CD8-positive, alpha-beta memory T cell (primary cell): Measurements from ENCODE around the gene SLC2A6. TPM values are rescaled to one million over a fixed set of nuclear protein-coding genes. Genes with fewer than 3 reads are reported as not detected.
A peak's percentile ranks its signal among the peaks of the same experiment; 100 is the strongest.

Experiments used
- CTCF ChIA-PET: fragments of 350-600 bp; sonication (Branson Sonifier 250); formaldehyde crosslinking; loops from one replicate; lab custom pipeline; 2021; ENCODE audit warnings: antibody characterized with exemption; lab: Charles Lee
- POLR2A ChIA-PET: fragments of 350-600 bp; sonication (Branson Sonifier 250); formaldehyde crosslinking; loops from one replicate; lab custom pipeline; 2021; ENCODE audit warnings: antibody characterized with exemption; lab: Charles Lee
- DNase-seq, 5 donors: peaks; one replicate each; pipeline versions ENCODE4 v3.0.0 to v3.0.0-alpha.2; 2020 to 2022; ENCODE audit warnings: mixed read lengths in 1 of 5
- H3K27ac ChIP-seq: one replicate; pipeline ENCODE4 v1.7.0; 2013; ENCODE audit warnings: low read depth, mild to moderate bottlenecking, low read length, moderate library complexity
- H3K27me3 ChIP-seq: 2 replicates; pipeline ENCODE4 v1.7.0; 2013; ENCODE audit warnings: low read length, mild to moderate bottlenecking; ENCODE audit not compliant: insufficient read depth, poor library complexity, severe bottlenecking
- H3K36me3 ChIP-seq: 2 replicates; pipeline ENCODE4 v1.7.0; 2013; ENCODE audit warnings: mild to moderate bottlenecking, low read length, moderate library complexity; ENCODE audit not compliant: insufficient read depth
- H3K4me1 ChIP-seq: 2 replicates; pipeline ENCODE4 v1.7.0; 2013; ENCODE audit warnings: mild to moderate bottlenecking, low read length, moderate library complexity; ENCODE audit not compliant: insufficient read depth
- H3K4me3 ChIP-seq: 2 replicates; pipeline ENCODE4 v1.7.0; 2013; ENCODE audit warnings: mild to moderate bottlenecking, low read length
- H3K9me3 ChIP-seq: 2 replicates; pipeline ENCODE4 v1.7.0; 2013; ENCODE audit warnings: mild to moderate bottlenecking, low read length
- H3K27ac Mint-ChIP-seq, 8 donors: one replicate each; pipeline ENCODE4 v1.8.0; 2020 to 2021; ENCODE audit warnings: mixed read lengths in 8 of 8, mild to moderate bottlenecking in 6 of 8, inconsistent platforms in 3 of 8, moderate library complexity in 3 of 8
- H3K27me3 Mint-ChIP-seq, 2 donors: one replicate each; pipeline ENCODE4 v1.8.0; 2020 to 2021; ENCODE audit warnings: mixed read lengths in 2 of 2, mild to moderate bottlenecking in 1 of 2, moderate library complexity in 1 of 2
- H3K36me3 Mint-ChIP-seq, 3 donors: one replicate each; pipeline ENCODE4 v1.8.0; 2020 to 2021; ENCODE audit warnings: mixed read lengths in 3 of 3, inconsistent platforms in 1 of 3, mild to moderate bottlenecking in 1 of 3
- H3K4me1 Mint-ChIP-seq, 3 donors: one replicate each; pipeline ENCODE4 v1.8.0; 2020 to 2021; ENCODE audit warnings: mixed read lengths in 3 of 3, inconsistent platforms in 1 of 3, mild to moderate bottlenecking in 1 of 3
- H3K4me3 Mint-ChIP-seq, 7 donors: one replicate each; pipeline ENCODE4 v1.8.0; 2020 to 2021; ENCODE audit warnings: mixed read lengths in 7 of 7, mild to moderate bottlenecking in 6 of 7, moderate library complexity in 4 of 7, inconsistent platforms in 2 of 7
- H3K9me3 Mint-ChIP-seq, 5 donors: one replicate each; pipeline ENCODE4 v1.8.0; 2020 to 2022; ENCODE audit warnings: mixed read lengths in 5 of 5, mild to moderate bottlenecking in 3 of 5, moderate library complexity in 2 of 5, inconsistent platforms in 1 of 5
- polyA plus RNA-seq: library from polyadenylated mRNA; unstranded; fragments of 300-500 nt; fragmentation: Illumina TruSeq; gene quantifications from one replicate; pipeline ENCODE4 v1.2.3, GENCODE V29; 2021
- total RNA-seq, 2 experiments: library from RNA; stranded (reverse); gene quantifications; one replicate each; pipeline ENCODE4 v1.2.3, GENCODE V29; 2021

SLC2A6 gene
- total and polyA plus RNA-seq, 3 experiments from 2014 or later, result 4.0 to 16.3 (median 15.5) TPM

DNA sequence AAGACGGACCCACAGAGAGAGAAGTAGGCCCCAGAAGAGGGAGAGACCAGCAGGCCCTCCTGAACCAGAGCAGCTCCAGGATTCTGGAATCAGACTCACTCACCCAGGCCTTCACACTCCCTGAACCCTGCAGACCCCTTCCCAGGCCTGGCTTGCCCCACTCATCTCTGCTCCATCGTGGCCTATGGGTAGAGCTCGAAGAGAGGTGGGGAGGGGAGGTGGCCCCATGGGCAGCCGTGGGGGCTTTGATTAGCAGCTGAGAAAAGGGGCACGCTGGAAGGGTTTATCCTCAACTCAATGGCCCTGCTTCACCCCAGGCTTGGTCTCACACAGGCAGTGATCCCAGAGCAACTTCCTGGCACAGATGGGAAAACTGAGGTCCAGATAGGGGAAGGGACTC lies 45.2 kb upstream of the SLC2A6 start:
- ChIA-PET POLR2A (no interaction called here), CTCF (no interaction called here)
- Histone ChIP-seq H3K4me3 (no peak overlapping the region), H3K4me1 (no peaks in the 10 kb centered on the region), H3K9me3 (no peaks in the 10 kb centered on the region), H3K27me3 (no peaks in the 10 kb centered on the region), H3K36me3 (no peaks in the 10 kb centered on the region), H3K27ac (no peak overlapping the region)
- H3K9me3 Mint-ChIP-seq, result no peaks in the 10 kb centered on the region
- no peak overlapping the region for H3K4me3 Mint-ChIP-seq
- H3K27ac Mint-ChIP-seq, result no peak overlapping the region
- no peaks in the 10 kb centered on the region for H3K36me3 Mint-ChIP-seq
- DNase-seq, result no peak
- no peaks in the 10 kb centered on the region for H3K4me1 Mint-ChIP-seq
- H3K27me3 Mint-ChIP-seq, result peaks cover 1 to 14% of the 10 kb centered on the region in 2 donors

DNA sequence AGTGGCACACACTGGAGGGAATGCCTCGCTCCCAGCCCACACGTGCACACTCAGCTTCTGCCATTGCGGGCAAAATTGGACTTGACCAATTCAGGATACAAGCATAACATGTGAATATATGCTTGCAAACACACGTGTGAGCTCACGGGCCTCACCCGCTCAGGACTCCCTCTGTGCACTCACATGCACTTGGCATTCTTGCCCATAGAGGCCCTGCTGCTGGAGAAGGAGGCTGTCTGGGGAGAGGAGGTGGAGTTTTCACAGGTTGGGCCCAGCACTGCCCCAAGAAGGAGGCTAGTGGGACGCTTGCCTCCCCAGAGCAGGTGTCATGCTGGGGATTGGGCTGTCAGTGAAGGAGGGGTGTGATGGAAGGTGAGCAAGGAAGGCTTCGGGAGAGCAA lies 44.2 kb upstream of the SLC2A6 start:
- Histone ChIP-seq H3K36me3 (no peaks in the 10 kb centered on the region), H3K4me1 (no peaks in the 10 kb centered on the region), H3K4me3 (no peak overlapping the region), H3K27ac (no peak overlapping the region), H3K27me3 (no peaks in the 10 kb centered on the region), H3K9me3 (no peaks in the 10 kb centered on the region)
- ChIA-PET CTCF (no interaction called here), POLR2A (no interaction called here)
- no peak for DNase-seq
- Mint-ChIP-seq H3K36me3 (no peaks in the 10 kb centered on the region), H3K4me1 (no peaks in the 10 kb centered on the region), H3K9me3 (no peaks in the 10 kb centered on the region), H3K27ac (no peak overlapping the region), H3K27me3 (peaks cover 3 to 19% of the 10 kb centered on the region in 2 donors), H3K4me3 (no peak overlapping the region)

DNA sequence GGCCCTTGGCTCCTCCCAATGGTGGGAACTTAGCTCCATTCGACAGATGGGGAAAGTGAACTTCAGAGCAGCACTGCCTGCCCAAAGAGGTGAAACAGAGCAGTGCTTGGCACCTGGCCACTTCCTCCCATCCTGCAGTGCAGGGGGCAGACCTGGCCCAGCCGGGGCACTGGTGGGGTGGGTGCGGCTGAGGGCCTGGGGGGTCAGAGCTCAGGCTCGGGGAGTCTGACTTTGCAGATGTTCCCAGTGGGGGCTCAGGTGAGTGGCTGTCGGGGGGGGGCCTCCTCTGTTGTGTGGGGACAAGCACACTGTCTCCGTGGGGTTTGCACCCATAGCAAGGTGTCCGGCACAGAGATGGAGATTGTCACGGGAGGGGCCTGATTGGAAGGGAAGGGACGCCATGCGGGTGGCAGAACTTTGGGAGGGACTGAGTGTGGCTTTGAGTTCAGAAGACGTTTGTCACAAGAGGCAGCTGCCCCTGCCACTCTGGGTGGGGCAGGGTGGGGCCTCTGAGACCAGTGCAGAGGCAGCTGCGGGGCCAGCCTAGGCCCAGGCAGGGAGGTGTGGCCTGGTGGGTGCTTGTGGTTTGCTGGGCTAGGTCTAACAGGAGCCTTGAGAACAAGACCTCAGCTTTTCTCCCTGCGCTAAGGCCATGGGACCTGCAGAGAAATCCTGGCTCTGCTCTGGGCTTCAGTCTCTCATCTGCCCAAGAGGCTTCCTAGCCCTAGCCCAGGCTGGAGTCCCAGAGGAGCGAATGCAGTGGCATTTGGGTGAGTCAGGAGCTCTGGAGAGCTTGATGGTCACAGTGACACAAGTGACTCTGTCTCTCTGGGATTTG lies 43.4 kb upstream of the SLC2A6 start:
- peaks cover 3 to 17% of the 10 kb centered on the region in 2 donors for H3K27me3 Mint-ChIP-seq
- H3K4me3 Mint-ChIP-seq, result no peak overlapping the region
- Histone ChIP-seq H3K27me3 (no peaks in the 10 kb centered on the region), H3K36me3 (no peaks in the 10 kb centered on the region), H3K4me1 (no peaks in the 10 kb centered on the region), H3K4me3 (no peak overlapping the region), H3K27ac (no peak overlapping the region), H3K9me3 (no peaks in the 10 kb centered on the region)
- POLR2A ChIA-PET, result no interaction called here
- H3K4me1 Mint-ChIP-seq, result no peaks in the 10 kb centered on the region
- H3K9me3 Mint-ChIP-seq, result no peaks in the 10 kb centered on the region
- CTCF ChIA-PET, result no interaction called here
- no peaks in the 10 kb centered on the region for H3K36me3 Mint-ChIP-seq
- DNase-seq, result no peak
- no peak overlapping the region for H3K27ac Mint-ChIP-seq

DNA sequence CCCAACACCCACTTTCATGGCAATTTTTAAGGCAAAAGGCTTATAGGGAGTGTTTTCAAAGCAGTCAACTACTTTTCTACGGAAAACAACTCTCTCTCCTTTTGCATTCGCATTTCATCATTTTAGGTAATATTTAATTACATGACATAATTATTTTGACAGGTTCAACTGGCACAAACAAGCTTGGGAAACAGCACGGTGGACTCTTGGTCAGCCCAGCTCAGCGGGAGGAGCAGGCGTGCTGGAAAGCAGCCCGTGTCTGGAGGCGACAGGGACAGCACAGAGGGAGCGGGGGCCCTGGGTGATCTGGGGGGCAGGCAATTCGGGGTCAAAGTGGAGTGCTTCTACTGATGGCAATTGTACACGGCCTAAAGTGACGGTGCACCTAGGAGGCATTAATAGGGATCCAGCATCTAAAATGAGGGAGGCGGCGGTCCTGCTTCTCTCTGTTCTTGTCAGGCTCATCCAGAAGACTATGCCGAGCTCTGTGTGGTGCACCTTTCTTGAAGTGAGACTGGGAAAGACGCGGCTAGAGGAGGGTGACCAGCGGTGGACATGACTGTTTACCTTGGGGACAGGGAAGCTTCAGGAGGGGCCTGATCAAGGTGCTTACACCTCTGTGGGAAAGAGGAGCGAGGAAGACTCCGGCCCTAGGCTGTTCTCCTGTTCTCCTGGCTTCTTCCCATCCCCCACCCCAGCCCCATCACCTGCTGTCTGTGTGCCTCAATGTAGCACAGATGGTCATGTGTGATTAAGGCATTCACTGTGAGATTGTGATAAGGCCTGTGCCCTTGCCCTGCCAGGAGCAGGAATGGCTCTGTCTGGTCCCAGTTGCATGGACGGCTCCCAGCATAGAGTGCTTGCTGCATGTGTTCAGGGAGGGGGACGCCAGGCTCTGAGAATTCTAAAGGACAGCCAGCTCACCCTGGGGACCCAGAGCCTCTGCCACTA lies 42.5 kb upstream of the SLC2A6 start:
- no peaks in the 10 kb centered on the region for H3K36me3 Mint-ChIP-seq

DNA sequence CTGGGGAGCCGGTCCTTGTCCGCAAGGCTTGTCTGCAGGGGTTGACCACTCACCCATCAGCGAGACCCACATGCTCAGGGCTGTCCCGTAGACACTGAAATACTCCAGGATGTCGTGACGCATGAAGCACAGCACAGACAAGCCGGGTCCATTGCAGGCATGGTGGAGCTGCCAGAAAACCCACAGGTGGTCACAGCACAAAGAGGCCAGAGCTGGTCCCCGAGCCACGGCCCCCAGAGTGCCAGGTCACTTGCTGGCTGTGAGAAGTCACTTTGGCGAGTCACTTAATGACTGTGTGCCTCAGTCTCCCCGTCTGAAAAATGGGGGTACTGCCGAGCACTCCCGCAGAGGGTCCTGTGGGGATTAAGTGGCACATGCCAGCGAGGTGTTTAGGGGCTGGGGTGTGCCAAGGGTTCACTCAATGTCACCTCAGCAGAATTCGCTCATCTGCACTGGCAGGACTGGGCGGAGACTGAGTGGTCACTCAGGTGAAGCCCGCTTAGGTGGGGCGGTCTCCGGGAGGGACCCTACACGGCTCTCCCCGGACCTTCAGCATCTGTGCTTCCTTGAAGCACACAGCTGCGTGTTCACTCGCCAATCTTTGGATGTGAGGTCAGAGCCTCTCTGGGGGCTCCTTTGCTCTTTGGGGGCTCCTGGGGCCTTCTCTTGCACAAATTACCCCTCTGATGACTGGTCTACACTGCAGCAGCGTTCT lies 41.4 kb upstream of the SLC2A6 start:
- Mint-ChIP-seq H3K9me3 (no peaks in the 10 kb centered on the region), H3K4me1 (no peaks in the 10 kb centered on the region), H3K36me3 (no peaks in the 10 kb centered on the region), H3K4me3 (no peak overlapping the region), H3K27ac (no peak overlapping the region), H3K27me3 (peaks cover 5 to 13% of the 10 kb centered on the region in 2 donors)
- no peak for DNase-seq
- Histone ChIP-seq H3K4me3 (no peak overlapping the region), H3K9me3 (no peaks in the 10 kb centered on the region), H3K27me3 (no peaks in the 10 kb centered on the region), H3K36me3 (no peaks in the 10 kb centered on the region), H3K27ac (no peak overlapping the region), H3K4me1 (no peaks in the 10 kb centered on the region)
- ChIA-PET POLR2A (no interaction called here), CTCF (interaction anchor here (1.2 kb wide), 1 partner anchor 9 kb away, joined by 4 read pairs; no protein-coding TSS in a partner anchor)

More for the DNA sequence above, 42.5 kb upstream of the SLC2A6 start:
- H3K27ac ChIP-seq, result no peak overlapping the region
- CTCF ChIA-PET, result no interaction called here
- H3K4me3 ChIP-seq, result no peak overlapping the region
- peak overlapping the region in 1 of 8 donors; percentile 92 for H3K27ac Mint-ChIP-seq
- H3K27me3 Mint-ChIP-seq, result peaks cover 5 to 12% of the 10 kb centered on the region in 2 donors
- H3K4me3 Mint-ChIP-seq, result no peak overlapping the region
- no peak for DNase-seq
- no peaks in the 10 kb centered on the region for H3K9me3 ChIP-seq
- no peaks in the 10 kb centered on the region for H3K4me1 ChIP-seq
- no peaks in the 10 kb centered on the region for H3K36me3 ChIP-seq
- H3K9me3 Mint-ChIP-seq, result no peaks in the 10 kb centered on the region
- no peaks in the 10 kb centered on the region for H3K4me1 Mint-ChIP-seq
- no peaks in the 10 kb centered on the region for H3K27me3 ChIP-seq
- POLR2A ChIA-PET, result no interaction called here

DNA sequence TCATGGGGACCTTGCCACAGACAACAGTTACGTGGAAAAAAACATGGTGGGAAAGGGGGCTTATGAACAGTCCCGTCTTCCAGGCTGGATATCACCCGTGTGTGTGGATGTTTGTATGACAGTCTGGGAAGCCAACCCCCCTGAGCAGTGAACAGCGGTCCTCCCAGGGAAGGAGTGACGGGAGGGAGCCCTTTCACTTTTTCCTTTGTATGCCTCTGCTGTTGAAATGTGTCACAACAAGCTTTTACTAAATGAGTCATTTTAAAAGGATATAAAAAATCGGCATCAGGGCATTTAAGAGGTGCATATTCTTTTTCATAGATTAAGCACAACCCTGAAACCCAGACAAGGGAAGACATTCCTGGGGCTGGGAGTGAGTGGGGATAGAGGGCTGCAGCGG lies 40.8 kb upstream of the SLC2A6 start:
- ChIA-PET POLR2A (no interaction called here), CTCF (interaction anchor here (1.2 kb wide), 1 partner anchor 9 kb away, joined by 4 read pairs; no protein-coding TSS in a partner anchor)
- no peak overlapping the region for H3K4me3 Mint-ChIP-seq
- no peaks in the 10 kb centered on the region for H3K9me3 Mint-ChIP-seq
- Histone ChIP-seq H3K27ac (no peak overlapping the region), H3K4me3 (no peak overlapping the region), H3K27me3 (no peaks in the 10 kb centered on the region), H3K9me3 (no peaks in the 10 kb centered on the region), H3K4me1 (no peaks in the 10 kb centered on the region), H3K36me3 (no peaks in the 10 kb centered on the region)
- H3K36me3 Mint-ChIP-seq, result no peaks in the 10 kb centered on the region
- no peaks in the 10 kb centered on the region for H3K4me1 Mint-ChIP-seq
- no peak for DNase-seq
- no peak overlapping the region for H3K27ac Mint-ChIP-seq
- H3K27me3 Mint-ChIP-seq, result peaks cover 5 to 13% of the 10 kb centered on the region in 2 donors

DNA sequence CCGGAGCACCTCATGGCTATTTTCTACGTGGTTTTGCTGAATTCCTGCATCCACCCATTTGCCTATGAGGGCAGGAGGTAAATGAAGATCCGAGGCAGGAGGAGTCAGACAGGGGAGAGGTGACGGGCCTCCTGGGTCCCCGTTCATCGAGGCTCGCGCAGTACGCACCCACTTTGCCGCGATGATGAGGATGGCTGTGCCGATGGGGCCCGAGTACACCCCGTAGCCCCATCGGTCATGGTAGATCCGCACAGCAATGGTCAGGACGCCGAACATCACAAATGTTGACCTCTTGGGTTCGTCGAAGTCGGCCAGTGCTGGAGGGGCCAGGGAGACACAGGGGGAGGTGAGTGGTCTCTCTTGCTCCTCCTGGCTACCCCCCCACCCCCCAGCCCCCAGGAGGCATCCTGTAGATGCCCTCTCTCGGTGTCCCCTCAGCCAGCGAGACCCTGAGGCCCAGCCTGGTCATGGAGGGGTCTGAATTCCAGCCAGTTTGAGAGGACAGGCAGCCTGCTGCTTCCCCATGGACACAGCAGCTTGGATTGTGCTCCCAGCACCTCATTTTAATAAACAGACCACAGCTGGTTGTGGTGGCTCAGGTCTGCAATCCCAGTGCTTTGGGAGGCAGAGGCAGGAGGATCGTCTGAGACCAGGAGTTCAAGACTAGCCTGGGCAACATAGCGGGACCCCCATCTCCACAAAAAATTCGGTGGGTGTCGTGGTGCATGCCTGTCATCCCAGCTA lies 40.0 kb upstream of the SLC2A6 start:
- POLR2A ChIA-PET, result no interaction called here
- H3K27ac Mint-ChIP-seq, result no peak overlapping the region

More for the DNA sequence above, 40.0 kb upstream of the SLC2A6 start:
- H3K9me3 Mint-ChIP-seq, result no peaks in the 10 kb centered on the region
- no peaks in the 10 kb centered on the region for H3K4me1 ChIP-seq
- no peak for DNase-seq
- no peak overlapping the region for H3K27ac ChIP-seq
- no peaks in the 10 kb centered on the region for H3K27me3 ChIP-seq
- H3K4me3 Mint-ChIP-seq, result no peak overlapping the region
- H3K27me3 Mint-ChIP-seq, result peaks cover 5 to 13% of the 10 kb centered on the region in 2 donors
- H3K9me3 ChIP-seq, result no peaks in the 10 kb centered on the region
- no peaks in the 10 kb centered on the region for H3K36me3 ChIP-seq
- H3K4me3 ChIP-seq, result no peak overlapping the region
- H3K4me1 Mint-ChIP-seq, result no peaks in the 10 kb centered on the region
- H3K36me3 Mint-ChIP-seq, result no peaks in the 10 kb centered on the region
- CTCF ChIA-PET, result no interaction called here
